A673 (cell line): Measurements from ENCODE around the gene INPP5A. TPM values are rescaled to one million over a fixed set of nuclear protein-coding genes. Genes with fewer than 3 reads are reported as not detected.

Experiments
- BruUV-seq: library from RNA; stranded (reverse); fragments of 400-500 nt; replicated peaks from 2 replicates; lab custom pipeline; 2021; lab: Mats Ljungman, UMichigan
- CTCF ChIA-PET: fragments of 300-600 bp; sonication (Branson Sonifier 250); formaldehyde crosslinking; loops from one replicate; lab custom pipeline; 2022; ENCODE audit warnings: antibody characterized with exemption; lab: Charles Lee
- POLR2A ChIA-PET: fragments of 300-600 bp; sonication (Branson Sonifier 250); formaldehyde crosslinking; loops from one replicate; lab custom pipeline; 2022; ENCODE audit warnings: antibody characterized with exemption; ENCODE audit not compliant: low non-redundant PET; lab: Charles Lee
- DNase-seq: peaks from one replicate; pipeline ENCODE4 v3.0.0-alpha.2; 2015; ENCODE audit warnings: low spot score
- H3K27ac ChIP-seq: fragments of 200-600 bp; sonication (generic); 2 replicates; pipeline ENCODE4 v1.5.1; 2016; ENCODE audit warnings: mixed run types, low read depth, mild to moderate bottlenecking, mixed read lengths, antibody characterized with exemption, low read length; ENCODE audit not compliant: poor library complexity, severe bottlenecking
- H3K27me3 ChIP-seq: fragments of 200-600 bp; sonication (generic); replicated peaks from 2 replicates; pipeline ENCODE4 v1.6.1; 2017; ENCODE audit warnings: mixed run types, low read depth, mild to moderate bottlenecking, mixed read lengths, antibody characterized with exemption, low read length; ENCODE audit not compliant: insufficient read depth, poor library complexity
- H3K36me3 ChIP-seq: fragments of 200-600 bp; sonication (generic); 2 replicates; pipeline ENCODE4 v1.6.1; 2016; ENCODE audit warnings: mixed run types, mild to moderate bottlenecking, mixed read lengths, antibody characterized with exemption, low read length; ENCODE audit not compliant: insufficient read depth, poor library complexity, severe bottlenecking
- H3K4me1 ChIP-seq: fragments of 200-600 bp; sonication (generic); 2 replicates; pipeline ENCODE4 v1.6.1; 2017; ENCODE audit warnings: mixed run types, mild to moderate bottlenecking, mixed read lengths, antibody characterized with exemption, low read length; ENCODE audit not compliant: insufficient read depth, poor library complexity, severe bottlenecking
- H3K4me3 ChIP-seq: fragments of 200-600 bp; sonication (generic); 2 replicates; pipeline ENCODE4 v1.5.1; 2016; ENCODE audit warnings: low read depth, mixed run types, mild to moderate bottlenecking, mixed read lengths, low read length; ENCODE audit not compliant: poor library complexity, severe bottlenecking
- H3K9me3 ChIP-seq: fragments of 200-600 bp; sonication (generic); 2 replicates; pipeline ENCODE4 v1.6.1; 2016; ENCODE audit warnings: mixed run types, low read depth, mild to moderate bottlenecking, mixed read lengths, antibody characterized with exemption, low read length; ENCODE audit not compliant: poor library complexity, severe bottlenecking
- CTCF ChIP-seq: fragments of 300-800, 200-600 bp; sonication (generic); conservative IDR thresholded peaks from 2 replicates; pipeline ENCODE4 v1.5.1; 2017; ENCODE audit warnings: low read depth, mild to moderate bottlenecking, antibody characterized with exemption, low read length, moderate library complexity, mixed read lengths
- EZH2 ChIP-seq: fragments of 200-600 bp; sonication (generic); IDR thresholded peaks from 2 replicates; pipeline ENCODE4 v1.6.1; 2017; ENCODE audit warnings: borderline replicate concordance, low read depth, mild to moderate bottlenecking, mixed read lengths, antibody characterized with exemption, low read length; ENCODE audit not compliant: poor library complexity, severe bottlenecking
- intact Hi-C: fragments of 100-400 bp; cut with micrococcal nuclease; formaldehyde crosslinking; loops from one replicate; pipeline ENCODE4 v1.10.0; 2022; ENCODE audit not compliant: unreplicated experiment
- total RNA-seq: library from RNA; stranded (reverse); gene quantifications from 2 replicates; pipeline ENCODE4 v1.2.3, GENCODE V29; 2021

INPP5A gene
- total RNA-seq, 1 experiment from 2014 or later = 21.8 TPM

GRCh38 chr10:132582137-132582536, 44.5 kb downstream of the INPP5A start:
- no TSS peak for BruUV-seq
- ChIA-PET CTCF (no interaction called here), POLR2A (no interaction called here)

GRCh38 chr10:132582771-132583170, 45.2 kb downstream of the INPP5A start:
- no peaks in the 10 kb centered on the region for H3K9me3 ChIP-seq
- intact Hi-C loops = no loop called here
- no peak overlapping the region for H3K4me3 ChIP-seq
- POLR2A ChIA-PET = no interaction called here
- H3K4me1 ChIP-seq = no peaks in the 10 kb centered on the region
- DNase-seq = no peak
- CTCF ChIA-PET = no interaction called here
- no peaks in the 10 kb centered on the region for H3K36me3 ChIP-seq
- TF ChIP-seq CTCF (no peak), EZH2 (no peak)
- H3K27ac ChIP-seq = no peak overlapping the region
- no peaks in the 10 kb centered on the region for H3K27me3 ChIP-seq
- no TSS peak for BruUV-seq

More at GRCh38 chr10:132582137-132582536, 44.5 kb downstream of the INPP5A start:
- Histone ChIP-seq H3K4me3 (no peak overlapping the region), H3K4me1 (no peaks in the 10 kb centered on the region), H3K27me3 (no peaks in the 10 kb centered on the region), H3K9me3 (no peaks in the 10 kb centered on the region), H3K27ac (no peak overlapping the region), H3K36me3 (no peaks in the 10 kb centered on the region)
- no peak for DNase-seq
- intact Hi-C loops = no loop called here
- TF ChIP-seq EZH2 (no peak), CTCF (no peak)

- Histone ChIP-seq H3K36me3 (no peaks in the 10 kb centered on the region), H3K9me3 (no peaks in the 10 kb centered on the region), H3K4me3 (no peak overlapping the region), H3K4me1 (peaks cover 5% of the 10 kb centered on the region), H3K27me3 (no peaks in the 10 kb centered on the region), H3K27ac (no peak overlapping the region)
- BruUV-seq = no TSS peak
- DNase-seq = no peak
- CTCF ChIA-PET = no interaction called here
- TF ChIP-seq CTCF = no peak
- no peak for TF ChIP-seq EZH2
- intact Hi-C loops = no loop called here
- POLR2A ChIA-PET = no interaction called here
These were observed 45.9 kb downstream of the INPP5A start for GRCh38 chr10:132583456-132583855.
